ENCODE measurements around the gene COG7. TPM values are rescaled to one million over a fixed set of nuclear protein-coding genes. Genes with fewer than 3 reads are reported as not detected.
A peak's percentile ranks its signal among the peaks of the same experiment; 100 is the strongest.

COG7 gene
- total and polyA plus RNA-seq, 2 of the 13 experiments (the other 11 are each of a cell fraction or from before 2014, with no cell fraction given): 12.6 to 54.5 TPM

GRCh38 chr16:23452572-23453337, at the start of gene COG7 (continued):
- no peak for TF ChIP-seq CEBPZ (IDR thresholded peaks at IDR 0.05; ENCODE audit: low read length)
- TF ChIP-seq, protein P1, sequence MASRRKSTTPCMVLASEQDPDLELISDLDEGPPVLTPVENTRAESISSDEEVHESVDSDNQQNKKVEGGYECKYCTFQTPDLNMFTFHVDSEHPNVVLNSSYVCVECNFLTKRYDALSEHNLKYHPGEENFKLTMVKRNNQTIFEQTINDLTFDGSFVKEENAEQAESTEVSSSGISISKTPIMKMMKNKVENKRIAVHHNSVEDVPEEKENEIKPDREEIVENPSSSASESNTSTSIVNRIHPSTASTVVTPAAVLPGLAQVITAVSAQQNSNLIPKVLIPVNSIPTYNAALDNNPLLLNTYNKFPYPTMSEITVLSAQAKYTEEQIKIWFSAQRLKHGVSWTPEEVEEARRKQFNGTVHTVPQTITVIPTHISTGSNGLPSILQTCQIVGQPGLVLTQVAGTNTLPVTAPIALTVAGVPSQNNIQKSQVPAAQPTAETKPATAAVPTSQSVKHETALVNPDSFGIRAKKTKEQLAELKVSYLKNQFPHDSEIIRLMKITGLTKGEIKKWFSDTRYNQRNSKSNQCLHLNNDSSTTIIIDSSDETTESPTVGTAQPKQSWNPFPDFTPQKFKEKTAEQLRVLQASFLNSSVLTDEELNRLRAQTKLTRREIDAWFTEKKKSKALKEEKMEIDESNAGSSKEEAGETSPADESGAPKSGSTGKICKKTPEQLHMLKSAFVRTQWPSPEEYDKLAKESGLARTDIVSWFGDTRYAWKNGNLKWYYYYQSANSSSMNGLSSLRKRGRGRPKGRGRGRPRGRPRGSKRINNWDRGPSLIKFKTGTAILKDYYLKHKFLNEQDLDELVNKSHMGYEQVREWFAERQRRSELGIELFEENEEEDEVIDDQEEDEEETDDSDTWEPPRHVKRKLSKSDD (CRISPR knock-in tag; IDR thresholded peaks at IDR 0.05; ENCODE audit: low read depth): peak; percentile 69; the same call in 1 of the 2 replicates
- 0 out of 2 replicates have a peak, but pooled peaks have one; percentile 65 for TF ChIP-seq FIP1L1 (IDR thresholded peaks at IDR 0.05; ENCODE audit: borderline replicate concordance, insufficient read depth, low read depth, low read length)
- peak; percentile 95; the same call in 1 of the 2 replicates for TF ChIP-seq MEIS2 (CRISPR knock-in tag; IDR thresholded peaks at IDR 0.05)
- TF ChIP-seq FOSL2 (CRISPR knock-in tag; IDR thresholded peaks at IDR 0.05): no peak
- peak; percentile 95 for TF ChIP-seq KLF15 (CRISPR knock-in tag; IDR thresholded peaks at IDR 0.05; ENCODE audit: borderline replicate concordance)
- TF ChIP-seq, protein P2, sequence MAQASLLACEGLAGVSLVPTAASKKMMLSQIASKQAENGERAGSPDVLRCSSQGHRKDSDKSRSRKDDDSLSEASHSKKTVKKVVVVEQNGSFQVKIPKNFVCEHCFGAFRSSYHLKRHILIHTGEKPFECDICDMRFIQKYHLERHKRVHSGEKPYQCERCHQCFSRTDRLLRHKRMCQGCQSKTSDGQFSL (CRISPR knock-in tag; IDR thresholded peaks at IDR 0.05): no peak
- TF ChIP-seq MTF1 (CRISPR knock-in tag; IDR thresholded peaks at IDR 0.05): peak; percentile 69; the same call in 1 of the 2 replicates
- TF ChIP-seq, protein P3, sequence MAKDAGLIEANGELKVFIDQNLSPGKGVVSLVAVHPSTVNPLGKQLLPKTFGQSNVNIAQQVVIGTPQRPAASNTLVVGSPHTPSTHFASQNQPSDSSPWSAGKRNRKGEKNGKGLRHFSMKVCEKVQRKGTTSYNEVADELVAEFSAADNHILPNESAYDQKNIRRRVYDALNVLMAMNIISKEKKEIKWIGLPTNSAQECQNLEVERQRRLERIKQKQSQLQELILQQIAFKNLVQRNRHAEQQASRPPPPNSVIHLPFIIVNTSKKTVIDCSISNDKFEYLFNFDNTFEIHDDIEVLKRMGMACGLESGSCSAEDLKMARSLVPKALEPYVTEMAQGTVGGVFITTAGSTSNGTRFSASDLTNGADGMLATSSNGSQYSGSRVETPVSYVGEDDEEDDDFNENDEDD (CRISPR knock-in tag; IDR thresholded peaks at IDR 0.05; ENCODE audit: borderline replicate concordance): peak; percentile 57; the same call in 1 of the 2 replicates
- TF ChIP-seq ATF3 (CRISPR knock-in tag; IDR thresholded peaks at IDR 0.05): no peak; the same call in none of the 2 replicates
- TF ChIP-seq ZNF747 (CRISPR knock-in tag; IDR thresholded peaks at IDR 0.05; ENCODE audit: borderline replicate concordance): peak; percentile 95; the same call in 1 of the 2 replicates
- peak; percentile 54; the same call in 1 of the 2 replicates for TF ChIP-seq ZFP1 (CRISPR knock-in tag; IDR thresholded peaks at IDR 0.05)
- TF ChIP-seq HOXA5 (CRISPR knock-in tag; IDR thresholded peaks at IDR 0.05): peak; percentile 96

Measured in HepG2 (cell line).